ENCODE measurements around the gene AMER3. TPM values are rescaled to one million over a fixed set of nuclear protein-coding genes. Genes with fewer than 3 reads are reported as not detected.

Gene AMER3
- total RNA-seq, 2 experiments from 2014 or later = not detected

DNA sequence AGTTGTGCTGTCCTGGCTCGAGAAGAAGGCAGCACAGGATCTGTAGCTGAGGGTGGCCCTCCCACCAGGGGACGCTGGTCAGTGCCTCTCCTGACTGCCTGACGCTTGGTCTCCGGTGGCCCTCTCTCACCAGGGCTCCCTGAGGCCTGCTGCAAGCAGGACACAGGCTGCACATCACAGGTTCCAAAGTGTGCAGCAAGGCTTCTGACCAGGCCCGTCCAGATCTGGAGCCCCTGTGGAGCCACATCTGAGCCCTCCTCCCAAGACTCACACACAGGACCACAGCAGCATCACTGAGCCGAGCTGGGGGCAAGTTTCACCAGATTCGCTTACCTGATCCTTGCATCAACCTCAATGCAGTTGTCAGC, 12.1 kb downstream of the AMER3 start:
- TF ChIP-seq, protein P1, sequence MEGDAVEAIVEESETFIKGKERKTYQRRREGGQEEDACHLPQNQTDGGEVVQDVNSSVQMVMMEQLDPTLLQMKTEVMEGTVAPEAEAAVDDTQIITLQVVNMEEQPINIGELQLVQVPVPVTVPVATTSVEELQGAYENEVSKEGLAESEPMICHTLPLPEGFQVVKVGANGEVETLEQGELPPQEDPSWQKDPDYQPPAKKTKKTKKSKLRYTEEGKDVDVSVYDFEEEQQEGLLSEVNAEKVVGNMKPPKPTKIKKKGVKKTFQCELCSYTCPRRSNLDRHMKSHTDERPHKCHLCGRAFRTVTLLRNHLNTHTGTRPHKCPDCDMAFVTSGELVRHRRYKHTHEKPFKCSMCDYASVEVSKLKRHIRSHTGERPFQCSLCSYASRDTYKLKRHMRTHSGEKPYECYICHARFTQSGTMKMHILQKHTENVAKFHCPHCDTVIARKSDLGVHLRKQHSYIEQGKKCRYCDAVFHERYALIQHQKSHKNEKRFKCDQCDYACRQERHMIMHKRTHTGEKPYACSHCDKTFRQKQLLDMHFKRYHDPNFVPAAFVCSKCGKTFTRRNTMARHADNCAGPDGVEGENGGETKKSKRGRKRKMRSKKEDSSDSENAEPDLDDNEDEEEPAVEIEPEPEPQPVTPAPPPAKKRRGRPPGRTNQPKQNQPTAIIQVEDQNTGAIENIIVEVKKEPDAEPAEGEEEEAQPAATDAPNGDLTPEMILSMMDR (IDR thresholded peaks at IDR 0.05) = no peak
- intact Hi-C loops (cut with micrococcal nuclease) = no loop called here
- no peak overlapping the region for H3K4me3 Mint-ChIP-seq

DNA sequence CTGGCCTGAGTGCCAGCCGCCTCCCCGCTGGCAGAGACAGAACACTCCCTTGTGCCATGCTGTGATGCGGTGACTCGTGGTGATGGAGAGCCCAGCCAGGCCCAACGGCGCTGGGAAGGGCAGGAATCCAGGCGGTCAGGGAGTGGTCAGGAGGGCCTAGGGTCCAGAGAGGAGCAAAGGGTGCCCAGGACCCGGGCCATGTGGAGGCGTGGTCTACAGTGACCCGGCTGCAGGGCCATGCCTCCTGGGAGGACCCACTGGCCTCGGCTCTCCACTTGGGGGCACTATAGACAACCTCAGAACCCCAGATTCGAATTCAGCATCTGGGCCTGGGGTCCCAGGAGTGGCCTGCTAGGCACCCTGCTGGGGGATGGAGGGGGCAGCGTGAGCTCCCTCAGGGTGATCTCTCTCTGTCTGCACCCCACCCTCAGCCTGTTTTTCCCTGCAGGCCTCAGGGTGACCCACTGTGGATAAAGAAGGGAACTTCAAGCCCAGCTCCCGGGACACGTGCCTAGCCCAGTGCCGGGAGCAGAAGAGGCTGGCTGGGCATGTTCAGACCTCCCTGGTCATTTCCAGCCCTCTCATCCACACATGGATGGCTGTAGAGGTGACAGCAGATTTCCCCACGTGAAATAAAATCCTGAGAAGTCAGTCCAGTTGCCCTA, 13.0 kb downstream of the AMER3 start:
- H3K36me3 Mint-ChIP-seq (ENCODE audit: low read depth) = no peaks in the 10 kb centered on the region
- POLR2A ChIA-PET = interaction anchor here (0.6 kb wide), 1 partner anchor 28 kb away, joined by 3 read pairs; no protein-coding TSS in a partner anchor
- intact Hi-C loops (cut with micrococcal nuclease) = no loop called here
- DNase-seq = no peak
- CTCF ChIA-PET = no interaction called here
- no peak overlapping the region for H3K27ac Mint-ChIP-seq
- H3K4me3 Mint-ChIP-seq = no peak overlapping the region
- peaks cover 2% of the 10 kb centered on the region for H3K9me3 Mint-ChIP-seq
- ATAC-seq = no peak
- peaks cover 3% of the 10 kb centered on the region for H3K27me3 Mint-ChIP-seq
- H3K4me1 Mint-ChIP-seq (ENCODE audit: low read depth) = no peaks in the 10 kb centered on the region
- TF ChIP-seq, protein P1 (IDR thresholded peaks at IDR 0.05) = no peak

More for the DNA sequence above, 12.1 kb downstream of the AMER3 start:
- H3K36me3 Mint-ChIP-seq (ENCODE audit: low read depth) = no peaks in the 10 kb centered on the region
- ChIA-PET POLR2A (no interaction called here), CTCF (no interaction called here)
- no peak for ATAC-seq
- H3K27me3 Mint-ChIP-seq = peaks cover 3% of the 10 kb centered on the region
- H3K4me1 Mint-ChIP-seq (ENCODE audit: low read depth) = no peaks in the 10 kb centered on the region
- DNase-seq = no peak
- H3K27ac Mint-ChIP-seq = no peak overlapping the region
- no peaks in the 10 kb centered on the region for H3K9me3 Mint-ChIP-seq

DNA sequence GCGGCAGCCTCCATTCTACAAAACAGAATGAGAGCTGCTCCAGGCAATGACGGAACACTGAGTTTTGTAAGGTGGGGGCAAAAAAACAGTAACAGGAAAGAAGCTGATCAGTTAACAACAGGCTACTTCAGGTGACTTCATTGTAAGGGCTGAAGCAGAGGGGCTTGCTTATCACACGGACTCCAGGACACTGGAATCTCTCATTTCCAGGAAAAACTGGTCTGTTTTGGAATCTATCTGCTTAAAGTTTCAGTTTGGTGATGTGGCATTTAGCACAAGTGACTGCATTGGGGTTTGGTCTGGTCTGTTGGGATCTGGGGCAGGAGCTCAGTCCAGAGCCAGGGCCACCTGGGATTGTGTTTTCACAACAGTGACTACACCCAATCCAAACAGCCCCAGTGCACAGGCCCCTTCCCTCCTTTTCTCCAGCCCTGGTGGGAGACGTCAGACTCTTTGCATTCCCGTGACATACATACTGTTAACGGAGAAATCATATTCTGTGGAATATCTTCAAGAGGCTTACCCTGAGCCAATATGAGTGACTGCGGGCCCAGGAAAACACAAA, 14.1 kb downstream of the AMER3 start:
- H3K9me3 Mint-ChIP-seq = peaks cover 2% of the 10 kb centered on the region
- no peak overlapping the region for H3K27ac Mint-ChIP-seq
- H3K4me1 Mint-ChIP-seq (ENCODE audit: low read depth) = no peaks in the 10 kb centered on the region
- CTCF ChIA-PET = no interaction called here
- intact Hi-C loops (cut with micrococcal nuclease) = no loop called here
- H3K4me3 Mint-ChIP-seq = no peak overlapping the region
- no peaks in the 10 kb centered on the region for H3K36me3 Mint-ChIP-seq (ENCODE audit: low read depth)
- POLR2A ChIA-PET = no interaction called here
- ATAC-seq (no peak), DNase-seq (no peak)
- TF ChIP-seq, protein P1 (IDR thresholded peaks at IDR 0.05) = no peak
- H3K27me3 Mint-ChIP-seq = peaks cover 3% of the 10 kb centered on the region

DNA sequence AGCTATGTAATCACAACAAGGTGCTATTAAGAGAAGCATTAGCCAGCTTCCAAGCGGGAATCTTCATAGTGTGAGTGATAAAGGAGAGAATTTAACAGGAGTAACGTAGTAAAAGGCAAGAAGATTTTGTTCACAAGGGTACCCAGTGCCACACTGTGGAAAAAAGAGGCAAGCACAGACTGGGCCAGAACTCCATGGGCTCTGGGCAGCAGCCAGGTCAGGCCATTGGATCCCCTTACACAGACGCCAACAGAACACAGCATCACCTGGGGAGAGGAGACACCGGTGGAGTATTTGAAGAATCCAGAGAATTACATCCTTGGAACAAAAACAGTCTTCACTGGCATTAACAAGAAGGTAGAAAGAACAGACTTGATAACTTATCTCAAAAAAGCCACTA, 21.2 kb downstream of the AMER3 start:
- CTCF ChIA-PET = no interaction called here
- peaks cover 12% of the 10 kb centered on the region for H3K27me3 Mint-ChIP-seq
- ATAC-seq = no peak

DNA sequence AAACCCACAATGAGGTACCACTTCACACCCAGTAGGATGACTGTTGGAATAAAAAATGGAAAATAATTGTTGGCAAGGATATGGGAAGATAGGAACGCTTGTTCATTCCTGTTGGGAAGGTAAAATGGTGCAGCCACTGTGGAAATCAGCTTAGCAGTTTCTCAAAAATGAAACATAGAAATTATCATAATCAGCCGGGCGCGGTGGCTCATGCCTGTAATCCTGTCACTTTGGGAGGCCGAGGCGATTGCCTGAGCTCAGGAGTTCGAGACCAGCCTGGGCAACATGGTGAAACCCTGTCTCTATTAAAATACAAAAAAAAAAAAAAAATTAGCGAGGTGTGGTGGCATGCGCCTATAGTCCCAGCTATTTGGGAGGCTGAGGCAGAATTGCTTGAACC, 23.4 kb downstream of the AMER3 start:
- no peak for DNase-seq
- POLR2A ChIA-PET = no interaction called here
- H3K4me1 Mint-ChIP-seq (ENCODE audit: low read depth) = no peaks in the 10 kb centered on the region
- no peak overlapping the region for H3K27ac Mint-ChIP-seq
- H3K36me3 Mint-ChIP-seq (ENCODE audit: low read depth) = no peaks in the 10 kb centered on the region
- no peak for ATAC-seq
- H3K27me3 Mint-ChIP-seq = peaks cover 14% of the 10 kb centered on the region
- TF ChIP-seq, protein P1 (IDR thresholded peaks at IDR 0.05) = no peak
- intact Hi-C loops (cut with micrococcal nuclease) = no loop called here
- CTCF ChIA-PET = no interaction called here
- H3K4me3 Mint-ChIP-seq = no peak overlapping the region
- H3K9me3 Mint-ChIP-seq = no peaks in the 10 kb centered on the region

More for the DNA sequence above, 21.2 kb downstream of the AMER3 start:
- Mint-ChIP-seq H3K9me3 (peaks cover 2% of the 10 kb centered on the region), H3K4me1 (ENCODE audit: low read depth) (no peaks in the 10 kb centered on the region), H3K36me3 (ENCODE audit: low read depth) (no peaks in the 10 kb centered on the region), H3K4me3 (no peak overlapping the region), H3K27ac (no peak overlapping the region)
- POLR2A ChIA-PET = no interaction called here
- TF ChIP-seq, protein P1 (IDR thresholded peaks at IDR 0.05) = no peak
- DNase-seq = no peak
- intact Hi-C loops (cut with micrococcal nuclease) = no loop called here

Data from activated CD8-positive, alpha-beta T cell treated with anti-CD3 and anti-CD28 coated beads for 36 hours (primary cell).